HEK293 (cell line): ENCODE results near the gene NHLRC3.

Experiments
- CTCF ChIA-PET: fragments of 350-600 bp; formaldehyde crosslinking; extraction: SDS; loops from one replicate; lab custom pipeline; 2021; ENCODE audit warnings: antibody characterized with exemption; lab: Yijun Ruan, JAX
- POLR2A ChIA-PET: fragments of 300-600 bp; formaldehyde crosslinking; extraction: SDS; loops from one replicate; lab custom pipeline; 2020; ENCODE audit warnings: antibody characterized with exemption, inconsistent platforms; lab: Yijun Ruan, JAX
- H3K27ac ChIP-seq: fragments of 200-500 bp; sonication (Bioruptor generic); 2 replicates; pipeline ENCODE4 v1.5.1; 2014; ENCODE audit warnings: low read depth, low read length, control low read depth, inconsistent platforms; ENCODE audit errors: extremely low read depth
- H3K36me3 ChIP-seq, 2 experiments: fragments of 200-500 bp in 1 of 2; sonication (Bioruptor generic) in 1 of 2; 1 replicate in 1 of 2; 2 replicates in 1 of 2; pipeline ENCODE4 v1.5.1; 2014 to 2017; ENCODE audit warnings: inconsistent platforms in 2 of 2, low read length in 2 of 2; ENCODE audit not compliant: control insufficient read depth in 2 of 2, insufficient read depth in 1 of 2
- H3K4me1 ChIP-seq: fragments of 200-500 bp; sonication (Bioruptor generic); 2 replicates; pipeline ENCODE4 v1.5.1; 2014; ENCODE audit warnings: mild to moderate bottlenecking, low read length, inconsistent platforms; ENCODE audit not compliant: control insufficient read depth, insufficient read depth
- H3K4me3 ChIP-seq: 2 replicates; pipeline ENCODE4 v1.5.1; 2011; ENCODE audit warnings: low read depth, mild to moderate bottlenecking, control low read depth, low read length, moderate library complexity
- H3K9me3 ChIP-seq: fragments of 200-500 bp; sonication (Bioruptor generic); 2 replicates; pipeline ENCODE4 v1.5.1; 2014; ENCODE audit warnings: low read depth, low read length, inconsistent platforms; ENCODE audit not compliant: control insufficient read depth, insufficient read depth
- GFI1B ChIP-seq: fragments of 450-650 bp; formaldehyde crosslinking; IDR thresholded peaks from 2 replicates; pipeline ENCODE4 v1.5.1; 2016; ENCODE audit warnings: missing biosample characterization, missing genetic modification characterization
- HOXC10 ChIP-seq: sonication (generic); formaldehyde crosslinking; IDR thresholded peaks from 2 replicates; pipeline ENCODE4 v1.8.1; 2023; ENCODE audit warnings: mild to moderate bottlenecking, missing genetic modification reagents
- KLF8 ChIP-seq: fragments of 450-650 bp; formaldehyde crosslinking; IDR thresholded peaks from 2 replicates; pipeline ENCODE4 v1.5.1; 2016; ENCODE audit warnings: missing biosample characterization, missing genetic modification characterization
- OVOL3 ChIP-seq: fragments of 450-650 bp; formaldehyde crosslinking; IDR thresholded peaks from 2 replicates; pipeline ENCODE4 v1.5.1; 2016; ENCODE audit warnings: missing biosample characterization, missing genetic modification characterization
- ZBTB1 ChIP-seq: fragments of 450-650 bp; formaldehyde crosslinking; IDR thresholded peaks from 2 replicates; pipeline ENCODE4 v1.5.1; 2016; ENCODE audit warnings: missing biosample characterization, missing genetic modification characterization
- ZNF132 ChIP-seq: fragments of 450-650 bp; formaldehyde crosslinking; IDR thresholded peaks from 2 replicates; pipeline ENCODE4 v1.5.1; 2017; ENCODE audit warnings: missing biosample characterization, missing genetic modification characterization, borderline replicate concordance
- ZNF248 ChIP-seq: fragments of 450-650 bp; formaldehyde crosslinking; IDR thresholded peaks from 2 replicates; pipeline ENCODE4 v1.5.1; 2017; ENCODE audit warnings: missing biosample characterization, missing genetic modification characterization
- ZNF274 ChIP-seq, 2 experiments: fragments of 200-500 bp in 1 of 2; fragments of 450-650 bp in 1 of 2; sonication (Bioruptor generic) in 1 of 2; formaldehyde crosslinking in 1 of 2; IDR thresholded peaks; 2 replicates each; pipeline versions ENCODE4 v1.5.1 to v1.6.1; 2014 to 2016; ENCODE audit warnings: borderline replicate concordance in 1 of 2, inconsistent platforms in 1 of 2, low read length in 1 of 2, missing biosample characterization in 1 of 2, missing genetic modification characterization in 1 of 2
- ZNF324 ChIP-seq: fragments of 450-650 bp; formaldehyde crosslinking; IDR thresholded peaks from 2 replicates; pipeline ENCODE4 v1.5.1; 2016; ENCODE audit warnings: missing biosample characterization, missing genetic modification characterization
- ZNF394 ChIP-seq: fragments of 450-650 bp; formaldehyde crosslinking; IDR thresholded peaks from 2 replicates; pipeline ENCODE4 v1.5.1; 2016; ENCODE audit warnings: missing biosample characterization, missing genetic modification characterization, mild to moderate bottlenecking, moderate library complexity, borderline replicate concordance
- ZNF510 ChIP-seq: fragments of 450-650 bp; formaldehyde crosslinking; IDR thresholded peaks from 2 replicates; pipeline ENCODE4 v1.5.1; 2018; ENCODE audit warnings: mild to moderate bottlenecking, missing genetic modification characterization, missing biosample characterization; ENCODE audit not compliant: insufficient replicate concordance
- ZNF610 ChIP-seq: fragments of 450-650 bp; formaldehyde crosslinking; IDR thresholded peaks from 2 replicates; pipeline ENCODE4 v1.5.1; 2016; ENCODE audit warnings: missing biosample characterization, missing genetic modification characterization, borderline replicate concordance
- ZSCAN23 ChIP-seq: fragments of 450-650 bp; formaldehyde crosslinking; IDR thresholded peaks from 2 replicates; pipeline ENCODE4 v1.5.1; 2016; ENCODE audit warnings: missing biosample characterization, missing genetic modification characterization
- TF ChIP-seq, protein P1 (sequence below): fragments of 450-650 bp; formaldehyde crosslinking; IDR thresholded peaks from 2 replicates; pipeline ENCODE4 v1.5.1; 2016; ENCODE audit warnings: missing biosample characterization, missing genetic modification characterization
- TF ChIP-seq, protein P2 (sequence below): fragments of 450-650 bp; formaldehyde crosslinking; IDR thresholded peaks from 2 replicates; pipeline ENCODE4 v1.5.1; 2016; ENCODE audit warnings: missing biosample characterization, missing genetic modification characterization
- TF ChIP-seq, protein P3 (sequence below): fragments of 450-650 bp; formaldehyde crosslinking; IDR thresholded peaks from 2 replicates; pipeline ENCODE4 v1.5.1; 2016; ENCODE audit warnings: missing biosample characterization, missing genetic modification characterization, low read depth
- TF ChIP-seq, protein P4 (sequence below): fragments of 450-650 bp; formaldehyde crosslinking; IDR thresholded peaks from 2 replicates; pipeline ENCODE4 v1.5.1; 2016; ENCODE audit warnings: missing biosample characterization, missing genetic modification characterization

NHLRC3 gene

DNA sequence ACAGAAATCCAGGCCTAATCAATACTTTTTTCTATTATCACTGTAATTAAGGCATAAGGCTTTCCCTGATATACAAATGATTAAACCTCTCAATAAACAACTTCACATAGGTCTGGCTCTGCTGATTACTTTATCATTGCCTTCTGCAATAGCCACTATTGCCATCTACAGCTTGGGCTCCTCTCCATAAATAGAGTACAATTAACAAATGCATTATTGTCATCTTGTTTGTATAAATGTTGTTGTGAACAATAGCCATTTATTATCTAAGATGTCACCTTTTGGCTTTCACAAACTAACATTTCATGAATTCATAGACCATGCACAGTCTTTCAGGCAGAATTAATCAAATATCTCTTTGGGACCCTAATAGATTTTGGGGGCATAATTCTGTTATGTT lies 53.3 kb downstream of the NHLRC3 start:
- TF ChIP-seq, protein P1, sequence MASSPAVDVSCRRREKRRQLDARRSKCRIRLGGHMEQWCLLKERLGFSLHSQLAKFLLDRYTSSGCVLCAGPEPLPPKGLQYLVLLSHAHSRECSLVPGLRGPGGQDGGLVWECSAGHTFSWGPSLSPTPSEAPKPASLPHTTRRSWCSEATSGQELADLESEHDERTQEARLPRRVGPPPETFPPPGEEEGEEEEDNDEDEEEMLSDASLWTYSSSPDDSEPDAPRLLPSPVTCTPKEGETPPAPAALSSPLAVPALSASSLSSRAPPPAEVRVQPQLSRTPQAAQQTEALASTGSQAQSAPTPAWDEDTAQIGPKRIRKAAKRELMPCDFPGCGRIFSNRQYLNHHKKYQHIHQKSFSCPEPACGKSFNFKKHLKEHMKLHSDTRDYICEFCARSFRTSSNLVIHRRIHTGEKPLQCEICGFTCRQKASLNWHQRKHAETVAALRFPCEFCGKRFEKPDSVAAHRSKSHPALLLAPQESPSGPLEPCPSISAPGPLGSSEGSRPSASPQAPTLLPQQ (tag by site-specific recombination): no peak
- TF ChIP-seq OVOL3 (tag by site-specific recombination): no peak

DNA sequence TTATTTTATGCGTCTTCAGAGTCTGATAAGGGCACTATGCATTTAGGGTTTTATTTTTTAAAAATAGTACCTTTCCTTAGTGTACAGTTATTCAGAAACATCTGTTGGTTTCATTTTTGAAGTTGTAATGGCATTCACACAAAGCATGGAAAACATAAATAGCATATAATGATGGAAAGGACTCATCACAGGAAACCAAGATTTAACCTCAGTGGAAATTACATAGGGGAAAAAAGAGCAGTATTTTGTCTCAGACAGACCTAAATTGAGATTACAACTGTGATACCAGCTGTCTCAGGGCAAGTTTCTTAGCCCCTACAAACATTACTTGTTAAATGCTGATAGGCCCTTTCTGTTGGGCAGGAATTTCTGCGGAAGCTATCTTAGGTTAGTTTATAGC lies 57.2 kb downstream of the NHLRC3 start:
- TF ChIP-seq HOXC10 (CRISPR knock-in tag) (no peak), KLF8 (tag by site-specific recombination) (no peak), ZBTB1 (no peak), GFI1B (tag by site-specific recombination) (no peak), ZNF274 (IDR thresholded peaks at IDR 0.05; ENCODE audit: low read length) (no peak), ZNF274 (tag by site-specific recombination; IDR thresholded peaks at IDR 0.05; ENCODE audit: borderline replicate concordance) (no peak), ZNF610 (tag by site-specific recombination) (no peak), ZNF324 (tag by site-specific recombination) (no peak), ZNF132 (no peak), ZNF394 (tag by site-specific recombination) (no peak), ZNF510 (no peak), ZSCAN23 (tag by site-specific recombination) (no peak), ZNF248 (tag by site-specific recombination) (no peak)
- TF ChIP-seq, protein P2, sequence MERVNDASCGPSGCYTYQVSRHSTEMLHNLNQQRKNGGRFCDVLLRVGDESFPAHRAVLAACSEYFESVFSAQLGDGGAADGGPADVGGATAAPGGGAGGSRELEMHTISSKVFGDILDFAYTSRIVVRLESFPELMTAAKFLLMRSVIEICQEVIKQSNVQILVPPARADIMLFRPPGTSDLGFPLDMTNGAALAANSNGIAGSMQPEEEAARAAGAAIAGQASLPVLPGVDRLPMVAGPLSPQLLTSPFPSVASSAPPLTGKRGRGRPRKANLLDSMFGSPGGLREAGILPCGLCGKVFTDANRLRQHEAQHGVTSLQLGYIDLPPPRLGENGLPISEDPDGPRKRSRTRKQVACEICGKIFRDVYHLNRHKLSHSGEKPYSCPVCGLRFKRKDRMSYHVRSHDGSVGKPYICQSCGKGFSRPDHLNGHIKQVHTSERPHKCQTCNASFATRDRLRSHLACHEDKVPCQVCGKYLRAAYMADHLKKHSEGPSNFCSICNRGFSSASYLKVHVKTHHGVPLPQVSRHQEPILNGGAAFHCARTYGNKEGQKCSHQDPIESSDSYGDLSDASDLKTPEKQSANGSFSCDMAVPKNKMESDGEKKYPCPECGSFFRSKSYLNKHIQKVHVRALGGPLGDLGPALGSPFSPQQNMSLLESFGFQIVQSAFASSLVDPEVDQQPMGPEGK: no peak
- TF ChIP-seq, protein P3, sequence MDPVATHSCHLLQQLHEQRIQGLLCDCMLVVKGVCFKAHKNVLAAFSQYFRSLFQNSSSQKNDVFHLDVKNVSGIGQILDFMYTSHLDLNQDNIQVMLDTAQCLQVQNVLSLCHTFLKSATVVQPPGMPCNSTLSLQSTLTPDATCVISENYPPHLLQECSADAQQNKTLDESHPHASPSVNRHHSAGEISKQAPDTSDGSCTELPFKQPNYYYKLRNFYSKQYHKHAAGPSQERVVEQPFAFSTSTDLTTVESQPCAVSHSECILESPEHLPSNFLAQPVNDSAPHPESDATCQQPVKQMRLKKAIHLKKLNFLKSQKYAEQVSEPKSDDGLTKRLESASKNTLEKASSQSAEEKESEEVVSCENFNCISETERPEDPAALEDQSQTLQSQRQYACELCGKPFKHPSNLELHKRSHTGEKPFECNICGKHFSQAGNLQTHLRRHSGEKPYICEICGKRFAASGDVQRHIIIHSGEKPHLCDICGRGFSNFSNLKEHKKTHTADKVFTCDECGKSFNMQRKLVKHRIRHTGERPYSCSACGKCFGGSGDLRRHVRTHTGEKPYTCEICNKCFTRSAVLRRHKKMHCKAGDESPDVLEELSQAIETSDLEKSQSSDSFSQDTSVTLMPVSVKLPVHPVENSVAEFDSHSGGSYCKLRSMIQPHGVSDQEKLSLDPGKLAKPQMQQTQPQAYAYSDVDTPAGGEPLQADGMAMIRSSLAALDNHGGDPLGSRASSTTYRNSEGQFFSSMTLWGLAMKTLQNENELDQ: no peak
- TF ChIP-seq, protein P4, sequence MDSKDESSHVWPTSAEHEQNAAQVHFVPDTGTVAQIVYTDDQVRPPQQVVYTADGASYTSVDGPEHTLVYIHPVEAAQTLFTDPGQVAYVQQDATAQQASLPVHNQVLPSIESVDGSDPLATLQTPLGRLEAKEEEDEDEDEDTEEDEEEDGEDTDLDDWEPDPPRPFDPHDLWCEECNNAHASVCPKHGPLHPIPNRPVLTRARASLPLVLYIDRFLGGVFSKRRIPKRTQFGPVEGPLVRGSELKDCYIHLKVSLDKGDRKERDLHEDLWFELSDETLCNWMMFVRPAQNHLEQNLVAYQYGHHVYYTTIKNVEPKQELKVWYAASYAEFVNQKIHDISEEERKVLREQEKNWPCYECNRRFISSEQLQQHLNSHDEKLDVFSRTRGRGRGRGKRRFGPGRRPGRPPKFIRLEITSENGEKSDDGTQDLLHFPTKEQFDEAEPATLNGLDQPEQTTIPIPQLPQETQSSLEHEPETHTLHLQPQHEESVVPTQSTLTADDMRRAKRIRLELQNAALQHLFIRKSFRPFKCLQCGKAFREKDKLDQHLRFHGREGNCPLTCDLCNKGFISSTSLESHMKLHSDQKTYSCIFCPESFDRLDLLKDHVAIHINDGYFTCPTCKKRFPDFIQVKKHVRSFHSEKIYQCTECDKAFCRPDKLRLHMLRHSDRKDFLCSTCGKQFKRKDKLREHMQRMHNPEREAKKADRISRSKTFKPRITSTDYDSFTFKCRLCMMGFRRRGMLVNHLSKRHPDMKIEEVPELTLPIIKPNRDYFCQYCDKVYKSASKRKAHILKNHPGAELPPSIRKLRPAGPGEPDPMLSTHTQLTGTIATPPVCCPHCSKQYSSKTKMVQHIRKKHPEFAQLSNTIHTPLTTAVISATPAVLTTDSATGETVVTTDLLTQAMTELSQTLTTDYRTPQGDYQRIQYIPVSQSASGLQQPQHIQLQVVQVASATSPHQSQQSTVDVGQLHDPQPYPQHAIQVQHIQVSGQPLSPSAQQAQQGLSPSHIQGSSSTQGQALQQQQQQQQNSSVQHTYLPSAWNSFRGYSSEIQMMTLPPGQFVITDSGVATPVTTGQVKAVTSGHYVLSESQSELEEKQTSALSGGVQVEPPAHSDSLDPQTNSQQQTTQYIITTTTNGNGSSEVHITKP (tag by site-specific recombination): no peak
- H3K4me3 ChIP-seq: no peak overlapping the region
- H3K4me1 ChIP-seq: no peaks in the 10 kb centered on the region
- no peak overlapping the region for H3K27ac ChIP-seq
- ChIA-PET POLR2A (no interaction called here), CTCF (no interaction called here)
- H3K9me3 ChIP-seq: no peaks in the 10 kb centered on the region
- no peaks in the 10 kb centered on the region for H3K36me3 ChIP-seq

More for the DNA sequence above, 53.3 kb downstream of the NHLRC3 start:
- Histone ChIP-seq H3K36me3 (no peaks in the 10 kb centered on the region), H3K27ac (no peak overlapping the region), H3K4me3 (no peak overlapping the region), H3K4me1 (no peaks in the 10 kb centered on the region), H3K9me3 (no peaks in the 10 kb centered on the region)
- POLR2A ChIA-PET: no interaction called here
- CTCF ChIA-PET: no interaction called here
